ENCODE measurements around the gene OBSCN.
"Not testable (repeated sequence)": the region's sequence is repeated elsewhere in the genome, so short reads cannot be mapped to it uniquely, and the experiment has no call there.

Gene OBSCN

GRCh38 chr1:228228601-228229074 lies 20.8 kb downstream of the OBSCN start:
- DNase-seq (ENCODE audit: low read depth) = no peak

- no peak for DNase-seq (ENCODE audit: low read depth)
Measured at GRCh38 chr1:228231189-228231588, 23.3 kb downstream of the OBSCN start.

GRCh38 chr1:228233136-228233535 lies 25.3 kb downstream of the OBSCN start:
- no peak for DNase-seq (ENCODE audit: low read depth)

GRCh38 chr1:228234921-228235320 lies 27.1 kb downstream of the OBSCN start:
- no peak for DNase-seq (ENCODE audit: low read depth)

- no peak for DNase-seq (ENCODE audit: low read depth)
Measured at GRCh38 chr1:228236744-228237143, 28.9 kb downstream of the OBSCN start.

- no peak for DNase-seq (ENCODE audit: low read depth)
Measured at GRCh38 chr1:228238007-228238406, 30.2 kb downstream of the OBSCN start.

GRCh38 chr1:228238461-228238860 lies 30.6 kb downstream of the OBSCN start:
- no peak for DNase-seq (ENCODE audit: low read depth)

GRCh38 chr1:228240411-228241240 lies 32.8 kb downstream of the OBSCN start:
- DNase-seq (ENCODE audit: low read depth) = no peak

GRCh38 chr1:228241259-228241658 lies 33.4 kb downstream of the OBSCN start:
- no peak for DNase-seq (ENCODE audit: low read depth)

GRCh38 chr1:228242409-228242808 lies 34.6 kb downstream of the OBSCN start:
- DNase-seq (ENCODE audit: low read depth) = no peak

GRCh38 chr1:228243093-228243492 lies 35.2 kb downstream of the OBSCN start:
- no peak for DNase-seq (ENCODE audit: low read depth)

GRCh38 chr1:228243989-228244388 lies 36.1 kb downstream of the OBSCN start:
- DNase-seq (ENCODE audit: low read depth) = not testable (repeated sequence)

- no peak for DNase-seq (ENCODE audit: low read depth)
Measured at GRCh38 chr1:228245111-228245510, 37.3 kb downstream of the OBSCN start.

- DNase-seq (ENCODE audit: low read depth) = no peak
Measured at GRCh38 chr1:228246216-228246900, 38.5 kb downstream of the OBSCN start.

- DNase-seq (ENCODE audit: low read depth) = no peak
Measured at GRCh38 chr1:228249513-228250305, 41.9 kb downstream of the OBSCN start.

GRCh38 chr1:228252476-228252875 lies 44.6 kb downstream of the OBSCN start:
- DNase-seq (ENCODE audit: low read depth) = not testable (repeated sequence)

GRCh38 chr1:228256626-228257375 lies 49.0 kb downstream of the OBSCN start:
- no peak for DNase-seq (ENCODE audit: low read depth)

GRCh38 chr1:228258486-228258885 lies 50.6 kb downstream of the OBSCN start:
- DNase-seq (ENCODE audit: low read depth) = no peak

- DNase-seq (ENCODE audit: low read depth) = no peak
Measured at GRCh38 chr1:228259368-228259894, 51.6 kb downstream of the OBSCN start.

- no peak for DNase-seq (ENCODE audit: low read depth)
Measured at GRCh38 chr1:228259951-228260350, 52.1 kb downstream of the OBSCN start.

GRCh38 chr1:228261706-228262105 lies 53.9 kb downstream of the OBSCN start:
- DNase-seq (ENCODE audit: low read depth) = no peak
